CD8-positive, alpha-beta memory T cell (primary cell): Measurements from ENCODE around the gene RFX3. TPM values are rescaled to one million over a fixed set of nuclear protein-coding genes. Genes with fewer than 3 reads are reported as not detected.

Source experiments
- CTCF ChIA-PET: fragments of 350-600 bp; sonication (Branson Sonifier 250); formaldehyde crosslinking; loops from one replicate; lab custom pipeline; 2021; ENCODE audit warnings: antibody characterized with exemption; lab: Charles Lee
- POLR2A ChIA-PET: fragments of 350-600 bp; sonication (Branson Sonifier 250); formaldehyde crosslinking; loops from one replicate; lab custom pipeline; 2021; ENCODE audit warnings: antibody characterized with exemption; lab: Charles Lee
- DNase-seq, 5 donors: peaks; one replicate each; pipeline versions ENCODE4 v3.0.0 to v3.0.0-alpha.2; 2020 to 2022; ENCODE audit warnings: mixed read lengths in 1 of 5
- H3K27ac ChIP-seq: one replicate; pipeline ENCODE4 v1.7.0; 2013; ENCODE audit warnings: low read depth, mild to moderate bottlenecking, low read length, moderate library complexity
- H3K27me3 ChIP-seq: 2 replicates; pipeline ENCODE4 v1.7.0; 2013; ENCODE audit warnings: low read length, mild to moderate bottlenecking; ENCODE audit not compliant: insufficient read depth, poor library complexity, severe bottlenecking
- H3K36me3 ChIP-seq: 2 replicates; pipeline ENCODE4 v1.7.0; 2013; ENCODE audit warnings: mild to moderate bottlenecking, low read length, moderate library complexity; ENCODE audit not compliant: insufficient read depth
- H3K4me1 ChIP-seq: 2 replicates; pipeline ENCODE4 v1.7.0; 2013; ENCODE audit warnings: mild to moderate bottlenecking, low read length, moderate library complexity; ENCODE audit not compliant: insufficient read depth
- H3K4me3 ChIP-seq: 2 replicates; pipeline ENCODE4 v1.7.0; 2013; ENCODE audit warnings: mild to moderate bottlenecking, low read length
- H3K9me3 ChIP-seq: 2 replicates; pipeline ENCODE4 v1.7.0; 2013; ENCODE audit warnings: mild to moderate bottlenecking, low read length
- H3K27ac Mint-ChIP-seq, 8 donors: one replicate each; pipeline ENCODE4 v1.8.0; 2020 to 2021; ENCODE audit warnings: mixed read lengths in 8 of 8, mild to moderate bottlenecking in 6 of 8, inconsistent platforms in 3 of 8, moderate library complexity in 3 of 8
- H3K27me3 Mint-ChIP-seq, 2 donors: one replicate each; pipeline ENCODE4 v1.8.0; 2020 to 2021; ENCODE audit warnings: mixed read lengths in 2 of 2, mild to moderate bottlenecking in 1 of 2, moderate library complexity in 1 of 2
- H3K36me3 Mint-ChIP-seq, 3 donors: one replicate each; pipeline ENCODE4 v1.8.0; 2020 to 2021; ENCODE audit warnings: mixed read lengths in 3 of 3, inconsistent platforms in 1 of 3, mild to moderate bottlenecking in 1 of 3
- H3K4me1 Mint-ChIP-seq, 3 donors: one replicate each; pipeline ENCODE4 v1.8.0; 2020 to 2021; ENCODE audit warnings: mixed read lengths in 3 of 3, inconsistent platforms in 1 of 3, mild to moderate bottlenecking in 1 of 3
- H3K4me3 Mint-ChIP-seq, 7 donors: one replicate each; pipeline ENCODE4 v1.8.0; 2020 to 2021; ENCODE audit warnings: mixed read lengths in 7 of 7, mild to moderate bottlenecking in 6 of 7, moderate library complexity in 4 of 7, inconsistent platforms in 2 of 7
- H3K9me3 Mint-ChIP-seq, 5 donors: one replicate each; pipeline ENCODE4 v1.8.0; 2020 to 2022; ENCODE audit warnings: mixed read lengths in 5 of 5, mild to moderate bottlenecking in 3 of 5, moderate library complexity in 2 of 5, inconsistent platforms in 1 of 5
- polyA plus RNA-seq: library from polyadenylated mRNA; unstranded; fragments of 300-500 nt; fragmentation: Illumina TruSeq; gene quantifications from one replicate; pipeline ENCODE4 v1.2.3, GENCODE V29; 2021
- total RNA-seq, 2 experiments: library from RNA; stranded (reverse); gene quantifications; one replicate each; pipeline ENCODE4 v1.2.3, GENCODE V29; 2021

Gene RFX3
- total and polyA plus RNA-seq, 3 experiments from 2014 or later: 5.3 to 14.6 (median 14.1) TPM

- no peak overlapping the region for H3K4me3 ChIP-seq
- H3K27me3 Mint-ChIP-seq: no peaks in the 10 kb centered on the region
- H3K27ac ChIP-seq: no peak overlapping the region
- peaks cover 13 to 48% (median 28%) of the 10 kb centered on the region in 3 donors for H3K4me1 Mint-ChIP-seq
- peak overlapping the region in 1 of 7 donors; percentile 1 for H3K4me3 Mint-ChIP-seq
- peaks cover 0 to 4% (median 0%) of the 10 kb centered on the region in 5 donors for H3K9me3 Mint-ChIP-seq
- POLR2A ChIA-PET: no interaction called here
- DNase-seq: no peak
- H3K4me1 ChIP-seq: peaks cover 11% of the 10 kb centered on the region
- no peaks in the 10 kb centered on the region for H3K27me3 ChIP-seq
- CTCF ChIA-PET: no interaction called here
- H3K27ac Mint-ChIP-seq: no peak overlapping the region
- no peaks in the 10 kb centered on the region for H3K9me3 ChIP-seq
- H3K36me3 Mint-ChIP-seq: peaks cover 2 to 10% (median 6%) of the 10 kb centered on the region in 3 donors
- H3K36me3 ChIP-seq: no peaks in the 10 kb centered on the region
Observed at GRCh38 chr9:3534614-3535404, 9.0 kb upstream of the RFX3 start.

GRCh38 chr9:3532158-3532557 lies 6.4 kb upstream of the RFX3 start:
- Histone ChIP-seq H3K27ac (no peak overlapping the region), H3K27me3 (no peaks in the 10 kb centered on the region), H3K4me1 (peaks cover 38% of the 10 kb centered on the region), H3K36me3 (no peaks in the 10 kb centered on the region), H3K9me3 (no peaks in the 10 kb centered on the region), H3K4me3 (no peak overlapping the region)
- H3K9me3 Mint-ChIP-seq: no peaks in the 10 kb centered on the region
- ChIA-PET POLR2A (no interaction called here), CTCF (no interaction called here)
- peak overlapping the region in 1 of 8 donors; percentile 62 for H3K27ac Mint-ChIP-seq
- peaks cover 0 to 7% (median 4%) of the 10 kb centered on the region in 3 donors for H3K36me3 Mint-ChIP-seq
- H3K27me3 Mint-ChIP-seq: peaks cover 0 to under 1% of the 10 kb centered on the region in 2 donors
- DNase-seq: no peak
- peaks cover 38 to 71% (median 55%) of the 10 kb centered on the region in 3 donors for H3K4me1 Mint-ChIP-seq
- no peak overlapping the region for H3K4me3 Mint-ChIP-seq

GRCh38 chr9:3528451-3528850 lies 2.6 kb upstream of the RFX3 start:
- peak; percentile 21 to 72 (median 52) for DNase-seq

GRCh38 chr9:3526997-3527940 lies 1.5 kb upstream of the RFX3 start:
- Mint-ChIP-seq H3K27me3 (peaks cover 0 to 15% of the 10 kb centered on the region in 2 donors), H3K4me1 (peaks cover 55 to 77% (median 71%) of the 10 kb centered on the region in 3 donors), H3K9me3 (peaks cover 0 to 5% (median 3%) of the 10 kb centered on the region in 5 donors), H3K27ac (peak overlapping the region; percentile 97 to 100 (median 100)), H3K4me3 (peak overlapping the region; percentile 89 to 99 (median 95)), H3K36me3 (peaks cover 0 to 28% (median 0%) of the 10 kb centered on the region in 3 donors)
- ChIA-PET POLR2A (interaction anchor here (0.5 to 2.6 kb wide), 14 partner anchors 31 to 1923 kb away, joined by 3 to 26 read pairs (median 4); partner anchors contain the start of genes AK3, CD274, CDC37L1 and JAK2), CTCF (interaction anchor here (0.7 to 1.8 kb wide), 7 partner anchors 10 to 86 kb away, joined by 3 to 9 read pairs (median 5); no protein-coding TSS in a partner anchor)
- Histone ChIP-seq H3K9me3 (no peaks in the 10 kb centered on the region), H3K4me3 (peak overlapping the region; percentile 95), H3K27ac (peak overlapping the region; percentile 100), H3K4me1 (peaks cover 53% of the 10 kb centered on the region), H3K27me3 (no peaks in the 10 kb centered on the region), H3K36me3 (no peaks in the 10 kb centered on the region)
- no peak for DNase-seq

More at GRCh38 chr9:3528451-3528850, 2.6 kb upstream of the RFX3 start:
- no peaks in the 10 kb centered on the region for H3K9me3 ChIP-seq
- peak overlapping the region; percentile 95 for H3K4me3 ChIP-seq
- no peaks in the 10 kb centered on the region for H3K36me3 ChIP-seq
- Mint-ChIP-seq H3K27me3 (peaks cover 0 to 13% of the 10 kb centered on the region in 2 donors), H3K4me3 (peak overlapping the region; percentile 76 to 93 (median 86)), H3K36me3 (peaks cover 0 to 28% (median 0%) of the 10 kb centered on the region in 3 donors), H3K9me3 (peaks cover 0 to 5% (median 3%) of the 10 kb centered on the region in 5 donors), H3K27ac (peak overlapping the region; percentile 91 to 100 (median 96)), H3K4me1 (peaks cover 46 to 74% (median 64%) of the 10 kb centered on the region in 3 donors)
- H3K4me1 ChIP-seq: peaks cover 52% of the 10 kb centered on the region
- POLR2A ChIA-PET: interaction anchor here (2.6 kb wide), 1 partner anchor 50 kb away, joined by 26 read pairs; no protein-coding TSS in a partner anchor
- H3K27ac ChIP-seq: peak overlapping the region; percentile 100
- CTCF ChIA-PET: no interaction called here
- H3K27me3 ChIP-seq: no peaks in the 10 kb centered on the region

GRCh38 chr9:3526165-3526996 lies 580 bp upstream of the RFX3 start:
- Mint-ChIP-seq H3K27me3 (peaks cover 0 to 15% of the 10 kb centered on the region in 2 donors), H3K9me3 (peaks cover 0 to 5% (median 3%) of the 10 kb centered on the region in 5 donors), H3K4me1 (peaks cover 59 to 79% (median 73%) of the 10 kb centered on the region in 3 donors), H3K4me3 (peak overlapping the region; percentile 89 to 99 (median 95)), H3K27ac (peak overlapping the region; percentile 97 to 100 (median 100)), H3K36me3 (peaks cover 0 to 25% (median 0%) of the 10 kb centered on the region in 3 donors)
- Histone ChIP-seq H3K27me3 (no peaks in the 10 kb centered on the region), H3K27ac (peak overlapping the region; percentile 100), H3K9me3 (no peaks in the 10 kb centered on the region), H3K4me1 (peaks cover 55% of the 10 kb centered on the region), H3K4me3 (peak overlapping the region; percentile 95), H3K36me3 (no peaks in the 10 kb centered on the region)
- CTCF ChIA-PET: interaction anchor here (0.7 to 1.8 kb wide), 6 partner anchors 10 to 58 kb away, joined by 3 to 9 read pairs (median 5); no protein-coding TSS in a partner anchor
- DNase-seq: peak; percentile 84 to 93 (median 89)
- POLR2A ChIA-PET: interaction anchor here (0.5 to 2.6 kb wide), 14 partner anchors 48 to 1924 kb away, joined by 3 to 26 read pairs (median 4); partner anchors contain the start of genes AK3, CD274, CDC37L1 and PUM3

GRCh38 chr9:3525096-3525835 lies 535 bp downstream of the RFX3 start:
- H3K27ac ChIP-seq: peak overlapping the region; percentile 100
- no peaks in the 10 kb centered on the region for H3K36me3 ChIP-seq
- Mint-ChIP-seq H3K27me3 (peaks cover 0 to 15% of the 10 kb centered on the region in 2 donors), H3K4me3 (peak overlapping the region; percentile 89 to 99 (median 95)), H3K9me3 (peaks cover 0 to 5% (median 3%) of the 10 kb centered on the region in 5 donors), H3K36me3 (peaks cover 0 to 23% (median 0%) of the 10 kb centered on the region in 3 donors), H3K27ac (peak overlapping the region; percentile 97 to 100 (median 100)), H3K4me1 (peaks cover 59 to 75% (median 75%) of the 10 kb centered on the region in 3 donors)
- no peaks in the 10 kb centered on the region for H3K9me3 ChIP-seq
- H3K4me3 ChIP-seq: peak overlapping the region; percentile 85
- H3K4me1 ChIP-seq: peaks cover 49% of the 10 kb centered on the region
- ChIA-PET CTCF (interaction anchor here (1.3 kb wide), 1 partner anchor 47 kb away, joined by 4 read pairs; no protein-coding TSS in a partner anchor), POLR2A (interaction anchor here (0.6 to 1.4 kb wide), 3 partner anchors 84 to 1509 kb away, joined by 3 read pairs; partner anchors contain the start of gene JAK2)
- DNase-seq: no peak
- H3K27me3 ChIP-seq: no peaks in the 10 kb centered on the region
